Naive thymus-derived CD4-positive, alpha-beta T cell (primary cell): ENCODE measurements around the gene LRP6. TPM values are rescaled to one million over a fixed set of nuclear protein-coding genes. Genes with fewer than 3 reads are reported as not detected.
A peak's percentile ranks its signal among the peaks of the same experiment; 100 is the strongest.

Experiments
- ATAC-seq: fragments of 150-1000 bp; cut with Tn5 transposase; 2 replicates; pipeline ENCODE4 v1.10.0; 2021; ENCODE audit warnings: mild to moderate bottlenecking, moderate library complexity
- CTCF ChIA-PET: fragments of 350-600 bp; sonication (Branson Sonifier 250); formaldehyde crosslinking; loops from one replicate; lab custom pipeline; 2021; ENCODE audit warnings: antibody characterized with exemption; lab: Charles Lee
- POLR2A ChIA-PET: fragments of 350-600 bp; sonication (Branson Sonifier 250); formaldehyde crosslinking; loops from one replicate; lab custom pipeline; 2021; ENCODE audit warnings: antibody characterized with exemption, inconsistent platforms; lab: Charles Lee
- DNase-seq, 9 donors: peaks; one replicate each; pipeline versions ENCODE4 v3.0.0 to v3.0.0-alpha.2; 2020 to 2022; ENCODE audit warnings: mixed read lengths in 1 of 9
- H3K27ac ChIP-seq: one replicate; pipeline ENCODE4 v1.7.0; 2013; ENCODE audit warnings: mild to moderate bottlenecking, low read depth, low read length, moderate library complexity
- H3K27me3 ChIP-seq, 2 donors: one replicate each; pipeline ENCODE4 v1.7.0; 2013; ENCODE audit warnings: low read length in 2 of 2, mild to moderate bottlenecking in 2 of 2, moderate library complexity in 2 of 2; ENCODE audit not compliant: control insufficient read depth in 2 of 2, insufficient read depth in 2 of 2
- H3K36me3 ChIP-seq, 3 experiments: 1 replicate in 2 of 3; 2 replicates in 1 of 3; pipeline ENCODE4 v1.7.0; 2013; ENCODE audit warnings: low read length in 3 of 3, mild to moderate bottlenecking in 3 of 3, moderate library complexity in 1 of 3; ENCODE audit not compliant: insufficient read depth in 3 of 3, control insufficient read depth in 2 of 3
- H3K4me1 ChIP-seq, 2 donors: one replicate each; pipeline ENCODE4 v1.7.0; 2013; ENCODE audit warnings: low read length in 2 of 2, mild to moderate bottlenecking in 2 of 2, moderate library complexity in 1 of 2; ENCODE audit not compliant: control insufficient read depth in 2 of 2, insufficient read depth in 2 of 2
- H3K4me3 ChIP-seq: 2 replicates; pipeline ENCODE4 v1.7.0; 2013; ENCODE audit warnings: mild to moderate bottlenecking, low read length
- H3K9me3 ChIP-seq, 3 experiments: 1 replicate in 2 of 3; 2 replicates in 1 of 3; pipeline ENCODE4 v1.7.0; 2013; ENCODE audit warnings: low read length in 3 of 3; ENCODE audit not compliant: control insufficient read depth in 2 of 3
- H3K27ac Mint-ChIP-seq, 9 donors: one replicate each; pipeline ENCODE4 v1.8.0; 2020 to 2022; ENCODE audit warnings: mixed read lengths in 9 of 9, mild to moderate bottlenecking in 8 of 9, moderate library complexity in 5 of 9, inconsistent platforms in 2 of 9
- H3K27me3 Mint-ChIP-seq, 5 donors: one replicate each; pipeline ENCODE4 v1.8.0; 2021 to 2022; ENCODE audit warnings: mixed read lengths in 5 of 5, mild to moderate bottlenecking in 1 of 5
- H3K36me3 Mint-ChIP-seq, 5 donors: one replicate each; pipeline ENCODE4 v1.8.0; 2020 to 2022; ENCODE audit warnings: mixed read lengths in 5 of 5, mild to moderate bottlenecking in 3 of 5, inconsistent platforms in 1 of 5
- H3K4me1 Mint-ChIP-seq, 7 donors: one replicate each; pipeline ENCODE4 v1.8.0; 2020 to 2022; ENCODE audit warnings: mixed read lengths in 7 of 7, mild to moderate bottlenecking in 3 of 7, inconsistent platforms in 1 of 7
- H3K4me3 Mint-ChIP-seq, 10 donors: one replicate each; pipeline ENCODE4 v1.8.0; 2020 to 2022; ENCODE audit warnings: mild to moderate bottlenecking in 10 of 10, mixed read lengths in 10 of 10, moderate library complexity in 6 of 10, inconsistent platforms in 2 of 10
- H3K9me3 Mint-ChIP-seq, 11 donors: one replicate each; pipeline ENCODE4 v1.8.0; 2020 to 2022; ENCODE audit warnings: mixed read lengths in 11 of 11, mild to moderate bottlenecking in 4 of 11, inconsistent platforms in 1 of 11, moderate library complexity in 1 of 11
- intact Hi-C, 2 donors: fragments of 100-400 bp; cut with micrococcal nuclease; formaldehyde crosslinking; loops; one replicate each; pipeline ENCODE4 v1.15.1; 2023
- polyA plus RNA-seq, 2 donors: library from polyadenylated mRNA; unstranded; fragments of 300-500 nt; fragmentation: Illumina TruSeq; gene quantifications; one replicate each; pipeline ENCODE4 v1.2.3, GENCODE V29; 2021
- total RNA-seq, 6 experiments: library from RNA in 5 of 6; stranded (reverse) in 5 of 6; gene quantifications; 1 replicate in 5 of 6; 2 replicates in 1 of 6; pipeline ENCODE4 v1.2.3 and lab custom pipeline; 2021 to 2026

LRP6 gene
- total and polyA plus RNA-seq, 7 experiments from 2014 or later: 1.6 to 12.6 (median 5.2) TPM

GRCh38 chr12:12214635-12215131 is 52.2 kb downstream of the LRP6 start:
- H3K9me3 Mint-ChIP-seq: peaks cover 0 to 4% (median 0%) of the 10 kb centered on the region in 11 donors
- no peak for DNase-seq

GRCh38 chr12:12214201-12214600 is 52.6 kb downstream of the LRP6 start:
- ChIA-PET POLR2A (no interaction called here), CTCF (no interaction called here)
- no peaks in the 10 kb centered on the region for H3K36me3 ChIP-seq
- ATAC-seq: no peak
- Mint-ChIP-seq H3K4me3 (no peak overlapping the region), H3K36me3 (peaks cover 0 to 16% (median 6%) of the 10 kb centered on the region in 5 donors), H3K27me3 (peaks cover 0 to 42% (median 0%) of the 10 kb centered on the region in 5 donors), H3K9me3 (peaks cover 0 to 4% (median 0%) of the 10 kb centered on the region in 11 donors), H3K4me1 (peaks cover 22 to 63% (median 44%) of the 10 kb centered on the region in 7 donors), H3K27ac (no peak overlapping the region)
- H3K4me3 ChIP-seq: no peak overlapping the region
- H3K27me3 ChIP-seq: no peaks in the 10 kb centered on the region
- H3K9me3 ChIP-seq: no peaks in the 10 kb centered on the region
- peaks cover 0 to 12% of the 10 kb centered on the region in 2 donors for H3K4me1 ChIP-seq
- no peak for DNase-seq
- intact Hi-C loops: loop anchor here in 1 of 2 donors (10.0 kb wide), 1 partner anchor 1299 kb away; no protein-coding TSS in a partner anchor
- no peak overlapping the region for H3K27ac ChIP-seq

More at GRCh38 chr12:12214635-12215131, 52.2 kb downstream of the LRP6 start:
- Mint-ChIP-seq H3K4me3 (no peak overlapping the region), H3K36me3 (peaks cover 0 to 16% (median 6%) of the 10 kb centered on the region in 5 donors), H3K27ac (peak overlapping the region in 3 of 9 donors; percentile 15 to 43 (median 17)), H3K4me1 (peaks cover 22 to 67% (median 47%) of the 10 kb centered on the region in 7 donors), H3K27me3 (peaks cover 0 to 45% (median 0%) of the 10 kb centered on the region in 5 donors)
- CTCF ChIA-PET: no interaction called here
- no peak overlapping the region for H3K27ac ChIP-seq
- peaks cover 0 to 12% of the 10 kb centered on the region in 2 donors for H3K4me1 ChIP-seq
- H3K27me3 ChIP-seq: no peaks in the 10 kb centered on the region
- H3K36me3 ChIP-seq: no peaks in the 10 kb centered on the region
- POLR2A ChIA-PET: no interaction called here
- intact Hi-C loops: loop anchor here in 1 of 2 donors (10.0 kb wide), 1 partner anchor 1300 kb away; no protein-coding TSS in a partner anchor
- no peaks in the 10 kb centered on the region for H3K9me3 ChIP-seq
- no peak for ATAC-seq
- no peak overlapping the region for H3K4me3 ChIP-seq

GRCh38 chr12:12212769-12213168 is 54.1 kb downstream of the LRP6 start:
- Histone ChIP-seq H3K27me3 (no peaks in the 10 kb centered on the region), H3K27ac (no peak overlapping the region), H3K9me3 (no peaks in the 10 kb centered on the region), H3K36me3 (no peaks in the 10 kb centered on the region), H3K4me3 (no peak overlapping the region), H3K4me1 (peaks cover 0 to 12% of the 10 kb centered on the region in 2 donors)
- H3K4me3 Mint-ChIP-seq: no peak overlapping the region
- H3K36me3 Mint-ChIP-seq: peaks cover 0 to 16% (median 6%) of the 10 kb centered on the region in 5 donors
- no peak for DNase-seq
- no peak overlapping the region for H3K27ac Mint-ChIP-seq
- intact Hi-C loops: loop anchor here in 1 of 2 donors (10.0 kb wide), 1 partner anchor 1298 kb away; no protein-coding TSS in a partner anchor
- H3K9me3 Mint-ChIP-seq: peaks cover 0 to 2% (median 0%) of the 10 kb centered on the region in 11 donors
- ChIA-PET POLR2A (no interaction called here), CTCF (no interaction called here)
- H3K4me1 Mint-ChIP-seq: peaks cover 16 to 50% (median 33%) of the 10 kb centered on the region in 7 donors
- ATAC-seq: no peak
- H3K27me3 Mint-ChIP-seq: peaks cover 0 to 48% (median 0%) of the 10 kb centered on the region in 5 donors

- Mint-ChIP-seq H3K9me3 (peaks cover 0 to 2% (median 0%) of the 10 kb centered on the region in 11 donors), H3K27me3 (peaks cover 0 to 44% (median 0%) of the 10 kb centered on the region in 5 donors), H3K4me3 (peak overlapping the region in 5 of 10 donors; percentile 3 to 28 (median 11)), H3K4me1 (peaks cover 16 to 35% (median 30%) of the 10 kb centered on the region in 7 donors), H3K36me3 (peaks cover 0 to 16% (median 6%) of the 10 kb centered on the region in 5 donors), H3K27ac (peak overlapping the region in 1 of 9 donors; percentile 62)
- H3K27me3 ChIP-seq: no peaks in the 10 kb centered on the region
- no peak overlapping the region for H3K27ac ChIP-seq
- peaks cover 0 to 12% of the 10 kb centered on the region in 2 donors for H3K4me1 ChIP-seq
- no peaks in the 10 kb centered on the region for H3K36me3 ChIP-seq
- ATAC-seq: peak; percentile 68
- no peak overlapping the region for H3K4me3 ChIP-seq
- peak in 3 of 9 donors; percentile 5 to 12 (median 7) for DNase-seq
- no peaks in the 10 kb centered on the region for H3K9me3 ChIP-seq
- POLR2A ChIA-PET: no interaction called here
- CTCF ChIA-PET: no interaction called here
- intact Hi-C loops: loop anchor here in 1 of 2 donors (10.0 kb wide), 1 partner anchor 1296 kb away; no protein-coding TSS in a partner anchor
These were observed 55.9 kb downstream of the LRP6 start for GRCh38 chr12:12210983-12211382.

- CTCF ChIA-PET: no interaction called here
- Mint-ChIP-seq H3K27me3 (peaks cover 0 to 42% (median 0%) of the 10 kb centered on the region in 5 donors), H3K27ac (no peak overlapping the region), H3K36me3 (peaks cover 0 to 16% (median 6%) of the 10 kb centered on the region in 5 donors), H3K4me1 (peaks cover 16 to 33% (median 30%) of the 10 kb centered on the region in 7 donors), H3K4me3 (peak overlapping the region in 2 of 10 donors; percentile 5 to 28), H3K9me3 (peaks cover 0 to 2% (median 0%) of the 10 kb centered on the region in 11 donors)
- Histone ChIP-seq H3K4me1 (peaks cover 0 to 12% of the 10 kb centered on the region in 2 donors), H3K36me3 (no peaks in the 10 kb centered on the region), H3K27ac (no peak overlapping the region), H3K9me3 (no peaks in the 10 kb centered on the region), H3K27me3 (no peaks in the 10 kb centered on the region), H3K4me3 (no peak overlapping the region)
- intact Hi-C loops: loop anchor here in 1 of 2 donors (10.0 kb wide), 1 partner anchor 1296 kb away; no protein-coding TSS in a partner anchor
- ATAC-seq: no peak
- POLR2A ChIA-PET: no interaction called here
- no peak for DNase-seq
These were observed 56.4 kb downstream of the LRP6 start for GRCh38 chr12:12210416-12210815.

GRCh38 chr12:12209675-12210074 is 57.2 kb downstream of the LRP6 start:
- H3K9me3 Mint-ChIP-seq: peaks cover 0 to 2% (median 0%) of the 10 kb centered on the region in 11 donors
- ChIA-PET CTCF (no interaction called here), POLR2A (no interaction called here)
- no peak overlapping the region for H3K27ac Mint-ChIP-seq
- peaks cover 0 to 12% of the 10 kb centered on the region in 2 donors for H3K4me1 ChIP-seq
- no peaks in the 10 kb centered on the region for H3K36me3 ChIP-seq
- ATAC-seq (no peak), DNase-seq (no peak)
- no peaks in the 10 kb centered on the region for H3K27me3 ChIP-seq
- H3K4me1 Mint-ChIP-seq: peaks cover 12 to 30% (median 26%) of the 10 kb centered on the region in 7 donors
- H3K27ac ChIP-seq: no peak overlapping the region
- intact Hi-C loops: loop anchor here in 1 of 2 donors (10.0 kb wide), 1 partner anchor 1295 kb away; no protein-coding TSS in a partner anchor
- H3K36me3 Mint-ChIP-seq: peaks cover 0 to 12% (median 6%) of the 10 kb centered on the region in 5 donors
- H3K4me3 ChIP-seq: no peak overlapping the region
- no peak overlapping the region for H3K4me3 Mint-ChIP-seq
- H3K27me3 Mint-ChIP-seq: peaks cover 0 to 39% (median 0%) of the 10 kb centered on the region in 5 donors
- no peaks in the 10 kb centered on the region for H3K9me3 ChIP-seq
